NCI-H1092 treated with DMSO at 0.1 percent for 48 hours (cell line): ENCODE results near the gene C9orf50.

ENCODE experiments used
- DNase-seq: peaks from one replicate; lab custom pipeline; 2025; lab: John Stamatoyannopoulos, UW

Gene C9orf50

GRCh38 chr9:129569502-129570449 is 51.1 kb downstream of the C9orf50 start:
- no peak for DNase-seq

GRCh38 chr9:129568560-129569501 is 52.1 kb downstream of the C9orf50 start:
- DNase-seq, result peak; percentile 48

GRCh38 chr9:129567842-129568559 is 52.9 kb downstream of the C9orf50 start:
- peak; percentile 55 for DNase-seq

- no peak for DNase-seq
Observed at GRCh38 chr9:129567329-129567728, 53.6 kb downstream of the C9orf50 start.

GRCh38 chr9:129566563-129567266 is 54.2 kb downstream of the C9orf50 start:
- DNase-seq, result no peak

- DNase-seq, result no peak
Observed at GRCh38 chr9:129562917-129563316, 58.0 kb downstream of the C9orf50 start.

- DNase-seq, result no peak
Observed at GRCh38 chr9:129562514-129562913, 58.4 kb downstream of the C9orf50 start.
